ENCODE results near the gene WARS2.

GRCh38 chr1:118985640-118986554, 154.6 kb downstream of the WARS2 start:
- TF ChIP-seq, protein P1, sequence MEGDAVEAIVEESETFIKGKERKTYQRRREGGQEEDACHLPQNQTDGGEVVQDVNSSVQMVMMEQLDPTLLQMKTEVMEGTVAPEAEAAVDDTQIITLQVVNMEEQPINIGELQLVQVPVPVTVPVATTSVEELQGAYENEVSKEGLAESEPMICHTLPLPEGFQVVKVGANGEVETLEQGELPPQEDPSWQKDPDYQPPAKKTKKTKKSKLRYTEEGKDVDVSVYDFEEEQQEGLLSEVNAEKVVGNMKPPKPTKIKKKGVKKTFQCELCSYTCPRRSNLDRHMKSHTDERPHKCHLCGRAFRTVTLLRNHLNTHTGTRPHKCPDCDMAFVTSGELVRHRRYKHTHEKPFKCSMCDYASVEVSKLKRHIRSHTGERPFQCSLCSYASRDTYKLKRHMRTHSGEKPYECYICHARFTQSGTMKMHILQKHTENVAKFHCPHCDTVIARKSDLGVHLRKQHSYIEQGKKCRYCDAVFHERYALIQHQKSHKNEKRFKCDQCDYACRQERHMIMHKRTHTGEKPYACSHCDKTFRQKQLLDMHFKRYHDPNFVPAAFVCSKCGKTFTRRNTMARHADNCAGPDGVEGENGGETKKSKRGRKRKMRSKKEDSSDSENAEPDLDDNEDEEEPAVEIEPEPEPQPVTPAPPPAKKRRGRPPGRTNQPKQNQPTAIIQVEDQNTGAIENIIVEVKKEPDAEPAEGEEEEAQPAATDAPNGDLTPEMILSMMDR (conservative IDR thresholded peaks at IDR 0.05; ENCODE audit: low read depth, low read length): no peak
- TF ChIP-seq EZH2 (IDR thresholded peaks at IDR 0.05; ENCODE audit: low read length, unreplicated experiment) (no peak), EZH2phosphoT487 (IDR thresholded peaks at IDR 0.05; ENCODE audit: borderline replicate concordance, low read length) (no peak)

Data from PC-3 (cell line).